Heart left ventricle (tissue), 16 donors: ENCODE measurements around the gene RPL32. TPM values are rescaled to one million over a fixed set of nuclear protein-coding genes. Genes with fewer than 3 reads are reported as not detected.

Source experiments
- ATAC-seq, 4 donors: fragments of 200-7000 bp; cut with Tn5 transposase; one replicate each; pipeline ENCODE4 v1.9.1; 2020 to 2022; ENCODE audit warnings: moderate library complexity in 4 of 4, mild to moderate bottlenecking in 3 of 4, moderate number of reproducible peaks in 1 of 4
- DNase-seq, 5 donors: peaks; one replicate each; pipeline ENCODE4 v3.0.0-alpha.2; 2020
- H3K27ac ChIP-seq, 12 donors: fragments of 200-600 bp; sonication (generic) in 4 of 12; one replicate each; pipeline versions ENCODE4 v1.5.0 to v1.8.0; 2016 to 2022; ENCODE audit warnings: mild to moderate bottlenecking in 2 of 12
- H3K27me3 ChIP-seq, 9 donors: fragments of 200-600 bp; sonication (generic) in 2 of 9; one replicate each; pipeline versions ENCODE4 v1.5.1 to v1.8.0; 2016 to 2022; ENCODE audit warnings: mild to moderate bottlenecking in 3 of 9
- H3K36me3 ChIP-seq, 9 donors: fragments of 200-600 bp; sonication (generic) in 2 of 9; one replicate each; pipeline versions ENCODE4 v1.5.0 to v1.8.0; 2018 to 2022; ENCODE audit warnings: mild to moderate bottlenecking in 2 of 9
- H3K4me1 ChIP-seq, 12 donors: fragments of 200-600 bp; sonication (generic) in 4 of 12; one replicate each; pipeline versions ENCODE4 v1.5.0 to v1.8.0; 2016 to 2022; ENCODE audit warnings: mild to moderate bottlenecking in 3 of 12
- H3K4me3 ChIP-seq, 12 donors: fragments of 200-600 bp; sonication (generic) in 4 of 12; one replicate each; pipeline versions ENCODE4 v1.5.0 to v1.8.0; 2017 to 2022; ENCODE audit warnings: mild to moderate bottlenecking in 9 of 12, moderate library complexity in 4 of 12
- H3K9me3 ChIP-seq, 12 donors: fragments of 200-600 bp; sonication (generic) in 4 of 12; one replicate each; pipeline versions ENCODE4 v1.5.0 to v1.8.0; 2016 to 2022; ENCODE audit warnings: mild to moderate bottlenecking in 1 of 12
- POLR2A ChIP-seq, 2 donors: fragments of 450-650 bp; IDR thresholded peaks; one replicate each; pipeline ENCODE4 v1.6.1; 2017; ENCODE audit warnings: antibody characterized with exemption in 2 of 2, mild to moderate bottlenecking in 2 of 2, moderate library complexity in 2 of 2
- WGBS, 4 donors: extraction: QIAGEN DNeasy Blood & Tissue Kit in 2 of 4; methylation state at CpG; one replicate each; pipeline versions ENCODE4 v1.1.5 to v1.1.7; 2013 to 2018; 5-methylcytosine and 5-hydroxymethylcytosine counted together
- intact Hi-C, 10 donors: fragments of 100-400 bp; cut with DNase I; formaldehyde crosslinking; loops; one replicate each; pipeline versions ENCODE4 v1.11.1 to v1.14.2; 2022
- polyA plus RNA-seq, 2 donors: library from polyadenylated mRNA; stranded (reverse); fragments of 200-250 nt; gene quantifications; one replicate each; pipeline ENCODE4 v1.2.3, GENCODE V29; 2013
- total RNA-seq, 9 donors: library from RNA; depleted of rRNA in 2 of 9; stranded (reverse); fragments of >200 nt in 2 of 9; fragmentation: NEBNext Ultra II Directional in 3 of 9; extraction: Animal tissue kit (Norgen Biotek cat#: 25700) in 3 of 9; gene quantifications; one replicate each; pipeline versions ENCODE4 v1.1.0 to v1.2.4, GENCODE V29; 2016 to 2023
- TF ChIP-seq, protein P1 (sequence below), 12 donors: fragments of 200-600 bp; sonication (generic) in 4 of 12; IDR thresholded peaks; one replicate each; pipeline versions ENCODE4 v1.5.0 to v1.8.0; 2018 to 2022; ENCODE audit warnings: antibody characterized with exemption in 12 of 12, mild to moderate bottlenecking in 5 of 12
- donor health status: ischemic (EF 13 %, LVEDD 7.1; RV severe dilation, severe dysfunction).
- donor health status: healthy with polysubstance abuse.
- donor health status: DM: no; HTN: yes; CAD: no.
- donor health status: DM: no; HTN: no; CAD: no.
- donor health status: ischemic (EF 25% LVEDD 6.9; RV normal size, moderate dysfunction).
- donor health status: ischemic (EF 25% LVEDD 5.7; RV mildly dilated, moderate dysfunction).
- donor health status: healthy.
- donor health status: DM: yes; HTN: yes; CAD: no.
- donor health status: ischemic (EF 35%, LVEDD 5.7; RV mildly dilated, moderate dysfunction).
- donor health status: nonischemic (EF 11% LVEDD 7.7; RV severe dilation, severe dysfunction).
- donor health status: DM: yes; HTN: yes; CAD: no.
- donor health status: PGD.
- donor health status: ischemic (EF 29% LVEDD 5.4; RV normal size, mild dysfunction).
- donor health status: nonischemic (EF 23%, LVEDD 6.1; RV moderate dilation, normal function).

The RPL32 gene
- total and polyA plus RNA-seq, 11 donors: 377 to 1,620 (median 997) TPM

DNA sequence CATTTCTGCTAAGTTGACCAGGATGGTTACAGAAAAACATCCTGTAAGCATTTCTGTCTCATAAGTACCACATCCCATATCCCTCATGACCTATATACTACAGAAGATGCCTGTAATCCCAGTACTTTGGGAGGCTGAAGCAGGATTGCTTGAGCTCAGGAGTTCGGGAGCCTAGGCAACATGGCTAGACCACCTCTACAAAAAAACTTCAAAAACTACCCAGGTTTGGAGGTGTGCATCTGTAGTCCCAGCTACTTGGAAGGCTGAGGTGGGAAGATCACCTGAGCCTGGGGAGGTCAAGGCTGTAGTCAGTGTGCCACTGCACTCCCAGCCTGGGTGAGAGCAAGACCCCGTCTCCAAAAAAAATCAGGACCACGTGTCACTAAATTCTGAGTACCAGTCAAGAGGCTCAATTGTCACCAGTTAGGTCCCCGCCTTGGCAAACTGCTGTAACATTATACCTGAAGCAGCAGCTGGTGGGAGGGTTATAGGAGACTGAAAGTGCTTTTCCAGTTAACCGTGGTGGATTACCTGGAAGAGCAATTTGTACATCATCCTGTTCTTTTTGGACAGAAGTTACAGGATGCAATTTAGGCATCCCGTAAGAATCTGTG, 6.2 kb downstream of the RPL32 start:
- intact Hi-C loops: loop anchor here in 1 of 10 donors (5.0 kb wide), 1 partner anchor 38 kb away; the partner anchor contains the start of gene CAND2
- 68 to 82% (median 79%) methylated on average over 6 of the region's 6 CpGs for WGBS, 4 donors
- TF ChIP-seq POLR2A (IDR thresholded peaks at IDR 0.05): no peak
- TF ChIP-seq, protein P1, sequence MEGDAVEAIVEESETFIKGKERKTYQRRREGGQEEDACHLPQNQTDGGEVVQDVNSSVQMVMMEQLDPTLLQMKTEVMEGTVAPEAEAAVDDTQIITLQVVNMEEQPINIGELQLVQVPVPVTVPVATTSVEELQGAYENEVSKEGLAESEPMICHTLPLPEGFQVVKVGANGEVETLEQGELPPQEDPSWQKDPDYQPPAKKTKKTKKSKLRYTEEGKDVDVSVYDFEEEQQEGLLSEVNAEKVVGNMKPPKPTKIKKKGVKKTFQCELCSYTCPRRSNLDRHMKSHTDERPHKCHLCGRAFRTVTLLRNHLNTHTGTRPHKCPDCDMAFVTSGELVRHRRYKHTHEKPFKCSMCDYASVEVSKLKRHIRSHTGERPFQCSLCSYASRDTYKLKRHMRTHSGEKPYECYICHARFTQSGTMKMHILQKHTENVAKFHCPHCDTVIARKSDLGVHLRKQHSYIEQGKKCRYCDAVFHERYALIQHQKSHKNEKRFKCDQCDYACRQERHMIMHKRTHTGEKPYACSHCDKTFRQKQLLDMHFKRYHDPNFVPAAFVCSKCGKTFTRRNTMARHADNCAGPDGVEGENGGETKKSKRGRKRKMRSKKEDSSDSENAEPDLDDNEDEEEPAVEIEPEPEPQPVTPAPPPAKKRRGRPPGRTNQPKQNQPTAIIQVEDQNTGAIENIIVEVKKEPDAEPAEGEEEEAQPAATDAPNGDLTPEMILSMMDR (IDR thresholded peaks at IDR 0.05): no peak
- Histone ChIP-seq H3K27me3 (no peaks in the 10 kb centered on the region), H3K4me1 (peaks cover 0 to 36% (median 22%) of the 10 kb centered on the region in 12 donors), H3K9me3 (no peaks in the 10 kb centered on the region), H3K4me3 (no peak overlapping the region), H3K36me3 (peaks cover 0 to 100% (median 97%) of the 10 kb centered on the region in 9 donors), H3K27ac (no peak overlapping the region)
- DNase-seq (no peak), ATAC-seq (no peak)

DNA sequence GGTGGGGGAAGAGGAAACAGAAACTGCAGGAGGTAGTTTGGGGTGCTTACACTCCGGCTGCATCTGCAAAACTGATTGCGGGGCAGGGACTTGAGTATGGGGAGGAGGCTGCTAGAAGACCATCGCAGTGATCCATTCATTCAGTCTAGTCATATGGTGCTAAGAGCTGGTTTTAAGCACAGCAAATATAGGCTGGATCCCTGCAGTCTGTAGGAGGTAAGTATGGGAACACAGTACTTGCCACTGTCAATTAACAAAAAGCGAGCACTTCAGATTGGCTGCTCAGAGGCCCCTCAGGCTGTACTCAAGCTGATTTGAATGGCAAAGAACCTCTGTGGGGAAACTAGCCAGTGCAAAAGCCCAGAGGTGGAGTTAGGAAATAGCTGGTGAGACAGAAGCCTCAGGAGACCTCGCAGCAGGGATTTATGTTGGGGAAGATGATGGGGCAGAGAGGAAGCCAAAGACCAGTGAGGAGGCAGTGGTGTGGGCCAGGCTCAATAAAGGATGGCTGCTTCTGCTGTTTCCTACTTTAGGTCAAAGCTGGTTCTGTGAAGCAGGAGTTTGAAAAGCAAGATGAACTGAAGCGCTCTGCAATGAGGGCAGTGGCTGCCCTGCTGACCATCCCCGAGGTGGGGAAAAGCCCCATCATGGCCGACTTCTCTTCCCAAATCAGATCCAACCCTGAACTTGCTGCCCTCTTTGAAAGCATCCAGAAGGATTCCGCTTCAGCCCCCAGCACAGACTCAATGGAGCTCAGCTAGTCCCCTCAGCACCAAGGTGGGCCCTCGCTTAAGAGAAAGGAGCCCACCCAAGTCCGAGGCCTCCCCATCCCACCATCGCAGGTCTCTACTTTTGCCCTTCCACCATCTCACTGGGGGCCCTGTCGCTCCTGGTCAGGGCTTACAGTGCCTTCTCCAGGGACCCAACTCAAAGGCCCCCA, 7.9 kb downstream of the RPL32 start:
- H3K27me3 ChIP-seq: no peaks in the 10 kb centered on the region
- H3K9me3 ChIP-seq: no peaks in the 10 kb centered on the region
- WGBS, 4 donors: 77 to 86% (median 83%) methylated on average over 13 of the region's 13 CpGs
- H3K4me1 ChIP-seq: peaks cover 0 to 19% (median 8%) of the 10 kb centered on the region in 12 donors
- H3K4me3 ChIP-seq: no peak overlapping the region
- intact Hi-C loops: no loop called here
- no peak for ATAC-seq
- no peak for DNase-seq
- H3K36me3 ChIP-seq: peaks cover 0 to 100% (median 99%) of the 10 kb centered on the region in 9 donors
- no peak for TF ChIP-seq POLR2A (IDR thresholded peaks at IDR 0.05)
- TF ChIP-seq, protein P1 (IDR thresholded peaks at IDR 0.05): no peak
- H3K27ac ChIP-seq: no peak overlapping the region

DNA sequence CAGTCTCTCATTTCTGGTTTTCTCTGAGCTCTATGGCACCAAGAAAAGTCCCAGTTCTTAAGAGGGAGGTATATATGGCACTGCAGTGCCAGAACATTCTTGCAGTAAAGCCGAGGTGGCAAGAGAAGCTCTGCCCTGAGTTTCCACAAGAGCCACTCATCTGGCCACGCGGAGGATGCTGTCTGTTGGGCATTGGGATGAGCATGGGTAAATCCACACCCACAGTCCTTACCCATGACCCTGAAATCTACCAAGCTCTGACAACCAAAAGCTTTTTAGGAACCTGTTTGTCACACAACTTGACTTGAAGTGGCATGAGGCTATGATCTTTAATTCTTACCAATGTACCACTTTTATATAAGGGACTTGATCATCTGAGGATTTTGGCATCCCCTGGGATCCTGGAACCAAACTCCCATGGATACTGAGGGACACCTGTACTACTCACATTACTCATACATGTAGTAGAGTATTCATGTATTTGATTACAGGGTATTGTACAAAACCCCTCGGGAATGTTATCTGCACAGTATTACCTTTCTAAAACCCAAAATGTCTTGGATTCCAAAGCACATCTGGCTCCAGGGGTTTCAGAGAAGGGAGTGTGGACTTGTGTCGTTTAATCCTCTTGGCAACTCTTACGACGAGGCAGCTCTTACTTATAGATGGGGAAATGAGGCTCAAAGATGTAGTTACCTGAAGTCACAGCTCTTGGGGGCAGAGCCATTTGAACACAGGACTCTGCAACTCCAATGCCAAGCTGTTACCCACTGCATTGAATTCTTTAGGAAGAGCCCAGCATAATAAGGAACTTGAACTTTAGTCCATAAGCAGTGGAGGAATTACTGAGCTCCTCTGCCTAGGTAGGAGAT, 8.8 kb downstream of the RPL32 start:
- H3K4me1 ChIP-seq: peaks cover 0 to 10% (median 0%) of the 10 kb centered on the region in 12 donors
- TF ChIP-seq POLR2A (IDR thresholded peaks at IDR 0.05): no peak
- TF ChIP-seq, protein P1 (IDR thresholded peaks at IDR 0.05): no peak
- H3K9me3 ChIP-seq: no peaks in the 10 kb centered on the region
- intact Hi-C loops: no loop called here
- no peak overlapping the region for H3K27ac ChIP-seq
- no peak for ATAC-seq
- H3K4me3 ChIP-seq: no peak overlapping the region
- no peaks in the 10 kb centered on the region for H3K27me3 ChIP-seq
- 79 to 85% (median 83%) methylated on average over 7 of the region's 7 CpGs for WGBS, 4 donors
- no peak for DNase-seq
- peaks cover 0 to 100% (median 97%) of the 10 kb centered on the region in 9 donors for H3K36me3 ChIP-seq
